Measurements from ENCODE around the gene COQ2. TPM values are rescaled to one million over a fixed set of nuclear protein-coding genes. Genes with fewer than 3 reads are reported as not detected.

COQ2 gene
- total RNA-seq, 1 experiment from 2014 or later: 19.8 TPM

- Histone ChIP-seq H3K4me1 (ENCODE audit: insufficient read depth, low read length) (no peaks in the 10 kb centered on the region; the same call in 1 of the 2 replicates), H3K4me2 (ENCODE audit: insufficient read depth, insufficient read length, low read length) (no peak overlapping the region), H3K56ac (ENCODE audit: insufficient read length, low read depth, low read length) (no peak overlapping the region), H3K18ac (ENCODE audit: insufficient read length, low read depth, low read length) (peak overlapping the region; percentile 11), H3K23ac (ENCODE audit: insufficient read length, low read depth, low read length) (no peak overlapping the region), H3K9me3 (ENCODE audit: control insufficient read depth, low read depth, low read length) (no peaks in the 10 kb centered on the region), H3K4ac (ENCODE audit: low read depth, low read length) (no peak overlapping the region), H3K79me1 (ENCODE audit: insufficient read depth, low read depth, low read length, poor library complexity, severe bottlenecking) (no peaks in the 10 kb centered on the region), H4K8ac (replicated peaks; ENCODE audit: insufficient read length, low read depth, low read length) (no peak overlapping the region), H4K5ac (ENCODE audit: insufficient read length, low read depth, low read length) (no peak overlapping the region), H3T11ph (ENCODE audit: low read length) (no peak overlapping the region), H2AK5ac (ENCODE audit: insufficient read length, low read length) (no peak overlapping the region), H3K14ac (ENCODE audit: insufficient read depth, low read length) (no peak overlapping the region), H3K9ac (ENCODE audit: extremely low read depth, insufficient read length, low read length) (no peak overlapping the region), H2BK120ac (ENCODE audit: low read depth, low read length, poor library complexity, severe bottlenecking) (no peak overlapping the region), H3K27ac (ENCODE audit: insufficient read length, low read depth, low read length) (no peak overlapping the region), H2BK15ac (ENCODE audit: low read depth, low read length) (no peak overlapping the region), H4K91ac (ENCODE audit: insufficient read length, low read depth, low read length) (no peak overlapping the region), H2BK20ac (ENCODE audit: low read depth, low read length, poor library complexity, severe bottlenecking) (no peak overlapping the region), H3K23me2 (ENCODE audit: insufficient read length, low read depth, low read length, poor library complexity, severe bottlenecking) (no peaks in the 10 kb centered on the region), H3K27me3 (ENCODE audit: insufficient read depth, low read length) (no peaks in the 10 kb centered on the region), H4K20me1 (ENCODE audit: control insufficient read depth, insufficient read depth, insufficient read length) (no peaks in the 10 kb centered on the region), H2BK5ac (ENCODE audit: insufficient read length, low read length) (no peak overlapping the region), H2BK12ac (ENCODE audit: insufficient read length, low read depth, low read length) (no peak overlapping the region), H2AFZ (ENCODE audit: low read length) (no peak overlapping the region), H3K79me2 (ENCODE audit: insufficient read depth, low read length) (no peaks in the 10 kb centered on the region)
- peaks cover 6% of the 10 kb centered on the region for H3K27me3 Mint-ChIP-seq (ENCODE audit: low read depth)
- H3K4me3 Mint-ChIP-seq: no peak overlapping the region
- DNase-seq: no peak
- no peaks in the 10 kb centered on the region; a peak in 1 of 7 replicates for H3K36me3 Mint-ChIP-seq (ENCODE audit: insufficient read depth in 1 of 3, low read depth in 3 of 3)
- TF ChIP-seq CTCF (conservative IDR thresholded peaks at IDR 0.05): no peak
- no peak overlapping the region; a peak in 1 of 7 replicates for H3K27ac Mint-ChIP-seq
- H3K4me1 Mint-ChIP-seq: peaks cover 9 to 10% of the 10 kb centered on the region in 2 experiments
- no peaks in the 10 kb centered on the region for H3K9me3 Mint-ChIP-seq
- no CpG with 5 or more reads among the region's 12 CpGs for WGBS (ENCODE audit: extremely low coverage, insufficient read length, low lambda C conversion rate)
Measured at GRCh38 chr4:83247415-83248357, 36.9 kb downstream of the COQ2 start.

Measured in H9 (cell line).